H9 (cell line): Measurements from ENCODE around the gene WNT8B. TPM values are rescaled to one million over a fixed set of nuclear protein-coding genes. Genes with fewer than 3 reads are reported as not detected.

Experiments
- DNase-seq: peaks from one replicate; pipeline ENCODE4 v3.0.0-alpha.2; 2017
- H2AFZ ChIP-seq: one replicate; pipeline ENCODE4 v1.6.1; 2013; ENCODE audit warnings: mild to moderate bottlenecking, low read length, control low read depth, moderate library complexity
- H2AK5ac ChIP-seq: 2 replicates; pipeline ENCODE4 v1.6.1; 2013; ENCODE audit warnings: low read length, control low read depth, mixed read lengths; ENCODE audit not compliant: insufficient read length
- H2BK120ac ChIP-seq: one replicate; pipeline ENCODE4 v1.6.1; 2013; ENCODE audit warnings: low read depth, mild to moderate bottlenecking, low read length, control low read depth, inconsistent platforms; ENCODE audit not compliant: poor library complexity, severe bottlenecking
- H2BK12ac ChIP-seq: 2 replicates; pipeline ENCODE4 v1.6.1; 2013; ENCODE audit warnings: low read length, control low read depth, mixed read lengths, low read depth; ENCODE audit not compliant: insufficient read length
- H2BK15ac ChIP-seq: 2 replicates; pipeline ENCODE4 v1.6.1; 2013; ENCODE audit warnings: low read depth, low read length, control low read depth
- H2BK20ac ChIP-seq: one replicate; pipeline ENCODE4 v1.6.1; 2013; ENCODE audit warnings: low read depth, mild to moderate bottlenecking, low read length, control low read depth, inconsistent platforms; ENCODE audit not compliant: poor library complexity, severe bottlenecking
- H2BK5ac ChIP-seq: 2 replicates; pipeline ENCODE4 v1.6.1; 2013; ENCODE audit warnings: low read length, control low read depth, mixed read lengths; ENCODE audit not compliant: insufficient read length
- H3K14ac ChIP-seq: 2 replicates; pipeline ENCODE4 v1.6.1; 2013; ENCODE audit warnings: low read length, control low read depth; ENCODE audit not compliant: insufficient read depth
- H3K18ac ChIP-seq: 2 replicates; pipeline ENCODE4 v1.6.1; 2013; ENCODE audit warnings: low read depth, mild to moderate bottlenecking, mixed read lengths, low read length, control low read depth; ENCODE audit not compliant: insufficient read length
- H3K23ac ChIP-seq: 2 replicates; pipeline ENCODE4 v1.6.1; 2013; ENCODE audit warnings: low read length, control low read depth, mixed read lengths, low read depth; ENCODE audit not compliant: insufficient read length
- H3K23me2 ChIP-seq: 2 replicates; pipeline ENCODE4 v1.6.1; 2013; ENCODE audit warnings: low read depth, mild to moderate bottlenecking, mixed read lengths, low read length, control low read depth; ENCODE audit not compliant: insufficient read length, poor library complexity, severe bottlenecking
- H3K27ac ChIP-seq: 2 replicates; pipeline ENCODE4 v1.5.1; 2013; ENCODE audit warnings: low read length, control low read depth, mixed read lengths, low read depth; ENCODE audit not compliant: insufficient read length
- H3K27me3 ChIP-seq: 2 replicates; pipeline ENCODE4 v1.6.1; 2013; ENCODE audit warnings: low read length, control low read depth, inconsistent platforms; ENCODE audit not compliant: insufficient read depth
- H3K4ac ChIP-seq: 2 replicates; pipeline ENCODE4 v1.6.1; 2013; ENCODE audit warnings: low read depth, mild to moderate bottlenecking, control low read depth, inconsistent platforms, low read length, moderate library complexity
- H3K4me1 ChIP-seq: 2 replicates; pipeline ENCODE4 v1.6.1; 2013; ENCODE audit warnings: low read length, control low read depth, inconsistent platforms; ENCODE audit not compliant: insufficient read depth
- H3K4me2 ChIP-seq: 2 replicates; pipeline ENCODE4 v1.6.1; 2013; ENCODE audit warnings: low read length, control low read depth, mixed read lengths; ENCODE audit not compliant: insufficient read length, insufficient read depth
- H3K56ac ChIP-seq: 2 replicates; pipeline ENCODE4 v1.6.1; 2013; ENCODE audit warnings: low read depth, mild to moderate bottlenecking, mixed read lengths, low read length, control low read depth; ENCODE audit not compliant: insufficient read length
- H3K79me1 ChIP-seq: 2 replicates; pipeline ENCODE4 v1.6.1; 2013; ENCODE audit warnings: low read depth, mild to moderate bottlenecking, moderate library complexity, low read length, control low read depth, inconsistent platforms; ENCODE audit not compliant: insufficient read depth, poor library complexity, severe bottlenecking
- H3K79me2 ChIP-seq: 2 replicates; pipeline ENCODE4 v1.6.1; 2013; ENCODE audit warnings: low read length, control low read depth, inconsistent platforms; ENCODE audit not compliant: insufficient read depth
- H3K9ac ChIP-seq: 2 replicates; pipeline ENCODE4 v1.6.1; 2013; ENCODE audit warnings: low read length, control low read depth, mixed read lengths; ENCODE audit not compliant: insufficient read length; ENCODE audit errors: extremely low read depth
- H3K9me3 ChIP-seq: one replicate; pipeline ENCODE4 v1.6.1; 2013; ENCODE audit warnings: low read depth, low read length, inconsistent platforms; ENCODE audit not compliant: control insufficient read depth
- H3T11ph ChIP-seq: one replicate; pipeline ENCODE4 v1.6.1; 2013; ENCODE audit warnings: mild to moderate bottlenecking, low read length, control low read depth, inconsistent platforms
- H4K20me1 ChIP-seq: one replicate; pipeline ENCODE4 v1.6.1; 2013; ENCODE audit not compliant: control insufficient read depth, insufficient read length, insufficient read depth
- H4K5ac ChIP-seq: 2 replicates; pipeline ENCODE4 v1.6.1; 2013; ENCODE audit warnings: low read depth, mild to moderate bottlenecking, mixed read lengths, low read length, control low read depth; ENCODE audit not compliant: insufficient read length
- H4K8ac ChIP-seq: replicated peaks from 2 replicates; pipeline ENCODE4 v1.6.1; 2013; ENCODE audit warnings: low read length, control low read depth, mixed read lengths, low read depth; ENCODE audit not compliant: insufficient read length
- H4K91ac ChIP-seq: 2 replicates; pipeline ENCODE4 v1.6.1; 2013; ENCODE audit warnings: low read depth, mild to moderate bottlenecking, moderate library complexity, mixed read lengths, low read length, control low read depth; ENCODE audit not compliant: insufficient read length
- H3K27ac Mint-ChIP-seq, 3 experiments: 2 replicates in 2 of 3; 3 replicates in 1 of 3; pipeline ENCODE4 v1.8.0; 2020 to 2021; ENCODE audit warnings: mixed read lengths in 3 of 3, mild to moderate bottlenecking in 1 of 3, moderate library complexity in 1 of 3
- H3K27me3 Mint-ChIP-seq: 2 replicates; pipeline ENCODE4 v1.8.0; 2021; ENCODE audit warnings: low read depth, mild to moderate bottlenecking, moderate library complexity, mixed read lengths
- H3K36me3 Mint-ChIP-seq, 3 experiments: 2 replicates in 2 of 3; 3 replicates in 1 of 3; pipeline ENCODE4 v1.8.0; 2020 to 2021; ENCODE audit warnings: low read depth in 3 of 3, mixed read lengths in 3 of 3; ENCODE audit not compliant: insufficient read depth in 1 of 3
- H3K4me1 Mint-ChIP-seq, 2 experiments: 2 replicates each; pipeline ENCODE4 v1.8.0; 2020; ENCODE audit warnings: mixed read lengths in 2 of 2
- H3K4me3 Mint-ChIP-seq, 2 experiments: 2 replicates in 1 of 2; 3 replicates in 1 of 2; pipeline ENCODE4 v1.8.0; 2020 to 2021; ENCODE audit warnings: mild to moderate bottlenecking in 2 of 2, mixed read lengths in 2 of 2, moderate library complexity in 1 of 2
- H3K9me3 Mint-ChIP-seq, 2 experiments: 2 replicates in 1 of 2; 3 replicates in 1 of 2; pipeline ENCODE4 v1.8.0; 2020; ENCODE audit warnings: mild to moderate bottlenecking in 2 of 2, mixed read lengths in 2 of 2, moderate library complexity in 1 of 2
- CTCF ChIP-seq: fragments of 200-600 bp; sonication (generic); conservative IDR thresholded peaks from 3 replicates; pipeline ENCODE4 v1.8.0; 2021; ENCODE audit warnings: antibody characterized with exemption, mild to moderate bottlenecking
- WGBS: extraction: QIAGEN DNeasy Blood & Tissue Kit; methylation state at CpG from one replicate; pipeline ENCODE4 v1.1.7; 2013; ENCODE audit warnings: missing lambda C conversion rate, low lambda C conversion rate, mixed read lengths; ENCODE audit not compliant: insufficient read length; ENCODE audit errors: extremely low coverage; 5-methylcytosine and 5-hydroxymethylcytosine counted together
- total RNA-seq: library from RNA; stranded (reverse); gene quantifications from 2 replicates; pipeline ENCODE4 v1.2.1, GENCODE V29; 2021

Gene WNT8B
- total RNA-seq, 1 experiment from 2014 or later, result not detected

- Histone ChIP-seq H3K18ac (no peak overlapping the region), H4K20me1 (no peaks in the 10 kb centered on the region), H4K91ac (no peak overlapping the region), H3K23ac (no peak overlapping the region), H2BK12ac (no peak overlapping the region), H3K79me2 (no peaks in the 10 kb centered on the region), H4K5ac (no peak overlapping the region), H3K79me1 (no peaks in the 10 kb centered on the region), H3K56ac (no peak overlapping the region), H2BK15ac (no peak overlapping the region), H3K23me2 (no peaks in the 10 kb centered on the region), H3K4ac (no peak overlapping the region), H2AFZ (no peak overlapping the region), H2BK20ac (no peak overlapping the region), H4K8ac (no peak overlapping the region), H3K9me3 (no peaks in the 10 kb centered on the region), H3K14ac (no peak overlapping the region), H3K27me3 (no peaks in the 10 kb centered on the region), H2BK120ac (no peak overlapping the region), H3K9ac (no peak overlapping the region), H3K4me1 (no peaks in the 10 kb centered on the region; the same call in 1 of the 2 replicates), H2AK5ac (no peak overlapping the region), H3T11ph (no peak overlapping the region), H2BK5ac (no peak overlapping the region), H3K4me2 (no peak overlapping the region), H3K27ac (no peak overlapping the region)
- Mint-ChIP-seq H3K36me3 (no peaks in the 10 kb centered on the region), H3K4me1 (peaks cover 7 to 13% of the 10 kb centered on the region in 2 experiments), H3K27ac (no peak overlapping the region), H3K4me3 (no peak overlapping the region), H3K27me3 (peaks cover 21% of the 10 kb centered on the region), H3K9me3 (no peaks in the 10 kb centered on the region; a peak in 1 of 5 replicates)
- TF ChIP-seq CTCF, result no peak
- no peak for DNase-seq
- WGBS, result no CpG with 5 or more reads among the region's 6 CpGs
Observed at GRCh38 chr10:100438674-100439315, 24.0 kb upstream of the WNT8B start.
